Activated naive CD4-positive, alpha-beta T cell treated with Interleukin-2 at 50 U/mL for 16 hours (primary cell): ENCODE results near the gene PKNOX1.
"Not testable (repeated sequence)": the region's sequence is repeated elsewhere in the genome, so short reads cannot be mapped to it uniquely, and the experiment has no call there.

ENCODE experiments used
- DNase-seq: peaks from one replicate; pipeline ENCODE4 v3.0.0-alpha.2; 2020

The PKNOX1 gene

GRCh38 chr21:42986125-42986783 is 11.9 kb downstream of the PKNOX1 start:
- DNase-seq: no peak

- DNase-seq: no peak
These were observed 14.0 kb downstream of the PKNOX1 start for GRCh38 chr21:42988236-42988965.

- not testable (repeated sequence) for DNase-seq
These were observed 15.0 kb downstream of the PKNOX1 start for GRCh38 chr21:42989370-42989769.

GRCh38 chr21:42989816-42990650 is 15.7 kb downstream of the PKNOX1 start:
- DNase-seq: no peak

GRCh38 chr21:42991992-42992740 is 17.8 kb downstream of the PKNOX1 start:
- DNase-seq: no peak

- DNase-seq: no peak
These were observed 18.8 kb downstream of the PKNOX1 start for GRCh38 chr21:42993051-42993712.

- DNase-seq: no peak
These were observed 22.7 kb downstream of the PKNOX1 start for GRCh38 chr21:42997053-42997452.

- DNase-seq: not testable (repeated sequence)
These were observed 23.6 kb downstream of the PKNOX1 start for GRCh38 chr21:42997983-42998382.

- DNase-seq: not testable (repeated sequence)
These were observed 24.8 kb downstream of the PKNOX1 start for GRCh38 chr21:42999152-42999551.

- not testable (repeated sequence) for DNase-seq
These were observed 25.7 kb downstream of the PKNOX1 start for GRCh38 chr21:43000041-43000440.

GRCh38 chr21:43001316-43001715 is 27.0 kb downstream of the PKNOX1 start:
- DNase-seq: no peak

GRCh38 chr21:43004926-43005325 is 30.6 kb downstream of the PKNOX1 start:
- no peak for DNase-seq

GRCh38 chr21:43005635-43006034 is 31.3 kb downstream of the PKNOX1 start:
- no peak for DNase-seq

GRCh38 chr21:43006051-43006873 is 31.9 kb downstream of the PKNOX1 start:
- not testable (repeated sequence) for DNase-seq

GRCh38 chr21:43006874-43007208 is 32.5 kb downstream of the PKNOX1 start:
- no peak for DNase-seq

GRCh38 chr21:43012596-43012995 is 38.2 kb downstream of the PKNOX1 start:
- DNase-seq: no peak

- DNase-seq: no peak
These were observed 41.7 kb downstream of the PKNOX1 start for GRCh38 chr21:43015906-43016540.

GRCh38 chr21:43016728-43017127 is 42.4 kb downstream of the PKNOX1 start:
- DNase-seq: no peak

- DNase-seq: no peak
These were observed 44.2 kb downstream of the PKNOX1 start for GRCh38 chr21:43018519-43018918.

GRCh38 chr21:43020177-43020576 is 45.8 kb downstream of the PKNOX1 start:
- no peak for DNase-seq

- DNase-seq: no peak
These were observed 46.4 kb downstream of the PKNOX1 start for GRCh38 chr21:43020771-43021170.
